ENCODE results near the gene OR10T2.

DNA sequence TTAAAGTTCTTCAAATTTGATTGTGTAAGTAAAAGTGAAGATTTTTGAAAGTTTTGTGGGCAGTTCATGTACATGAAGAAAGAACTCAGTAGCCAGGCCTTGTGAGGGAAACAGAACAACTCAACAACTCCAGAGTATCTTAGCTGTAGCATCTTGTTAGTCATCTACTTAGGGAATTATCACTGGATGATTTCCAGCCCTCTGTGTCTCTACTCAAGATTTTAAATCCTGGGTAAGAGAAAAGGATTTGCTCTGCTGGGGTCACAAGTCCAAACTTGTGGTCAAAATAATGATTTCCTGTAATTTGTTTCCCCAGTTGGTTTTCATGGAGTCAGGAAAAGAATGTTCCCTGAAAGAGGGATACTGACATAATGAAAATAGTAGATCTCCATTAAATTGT, 8.2 kb downstream of the OR10T2 start:
- TF ChIP-seq CTCF (IDR thresholded peaks at IDR 0.05) (no peak), POLR2A (IDR thresholded peaks at IDR 0.05) (no peak)
